Chondrocyte (in vitro differentiated cells): Measurements from ENCODE around the gene CD36. TPM values are rescaled to one million over a fixed set of nuclear protein-coding genes. Genes with fewer than 3 reads are reported as not detected.

Source experiments
- DNase-seq: peaks from one replicate; pipeline ENCODE4 v3.0.0; 2021; ENCODE audit warnings: mixed read lengths, low spot score
- H3K27ac Mint-ChIP-seq: one replicate; pipeline ENCODE4 v1.8.0; 2021; ENCODE audit warnings: mild to moderate bottlenecking, moderate library complexity, mixed read lengths; ENCODE audit not compliant: unreplicated experiment
- H3K27me3 Mint-ChIP-seq: 2 replicates; pipeline ENCODE4 v1.8.0; 2021; ENCODE audit warnings: low read depth, mixed read lengths
- H3K36me3 Mint-ChIP-seq: 2 replicates; pipeline ENCODE4 v1.8.0; 2021; ENCODE audit warnings: low read depth, mixed read lengths
- H3K4me1 Mint-ChIP-seq: 2 replicates; pipeline ENCODE4 v1.8.0; 2021; ENCODE audit warnings: low read depth, mild to moderate bottlenecking, mixed read lengths
- H3K4me3 Mint-ChIP-seq: one replicate; pipeline ENCODE4 v1.8.0; 2021; ENCODE audit warnings: mild to moderate bottlenecking, moderate library complexity, mixed read lengths; ENCODE audit not compliant: unreplicated experiment
- H3K9me3 Mint-ChIP-seq: 2 replicates; pipeline ENCODE4 v1.8.0; 2021; ENCODE audit warnings: low read depth, mixed read lengths
- total RNA-seq: library from RNA; stranded (reverse); gene quantifications from 3 replicates; pipeline ENCODE4 v1.2.1, GENCODE V29; 2021
- TF ChIP-seq, protein P1 (sequence below): fragments of 200-600 bp; sonication (generic); IDR thresholded peaks from 2 replicates; pipeline ENCODE4 v1.5.0; 2021; ENCODE audit warnings: antibody characterized with exemption, mild to moderate bottlenecking, moderate library complexity

CD36 gene
- total RNA-seq, 1 donor from 2014 or later, result 0.72 TPM

DNA sequence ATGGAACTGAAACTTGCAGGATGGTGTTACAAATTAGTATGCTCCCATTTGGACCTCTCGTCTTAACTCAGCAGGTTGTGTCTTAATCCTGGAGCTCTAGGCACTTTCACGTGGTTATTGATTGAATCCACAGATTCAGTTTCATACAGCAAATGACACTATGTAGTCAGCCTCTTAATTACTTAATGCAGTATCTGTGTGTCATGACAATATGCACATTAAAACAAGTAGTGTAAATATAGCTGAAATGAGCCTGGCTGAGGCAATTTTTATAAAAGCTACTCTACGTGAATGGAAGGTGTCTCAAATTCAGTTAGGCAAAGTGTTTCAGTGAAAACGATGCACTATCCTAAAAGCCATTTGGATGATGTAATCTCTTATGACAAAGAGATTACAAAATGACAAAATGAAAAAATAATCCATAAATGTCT lies 86.8 kb downstream of the CD36 start:
- no peak for DNase-seq
- H3K27ac Mint-ChIP-seq, result no peak overlapping the region
- H3K36me3 Mint-ChIP-seq, result no peaks in the 10 kb centered on the region
- H3K4me1 Mint-ChIP-seq, result peaks cover 67% of the 10 kb centered on the region
- TF ChIP-seq, protein P1, sequence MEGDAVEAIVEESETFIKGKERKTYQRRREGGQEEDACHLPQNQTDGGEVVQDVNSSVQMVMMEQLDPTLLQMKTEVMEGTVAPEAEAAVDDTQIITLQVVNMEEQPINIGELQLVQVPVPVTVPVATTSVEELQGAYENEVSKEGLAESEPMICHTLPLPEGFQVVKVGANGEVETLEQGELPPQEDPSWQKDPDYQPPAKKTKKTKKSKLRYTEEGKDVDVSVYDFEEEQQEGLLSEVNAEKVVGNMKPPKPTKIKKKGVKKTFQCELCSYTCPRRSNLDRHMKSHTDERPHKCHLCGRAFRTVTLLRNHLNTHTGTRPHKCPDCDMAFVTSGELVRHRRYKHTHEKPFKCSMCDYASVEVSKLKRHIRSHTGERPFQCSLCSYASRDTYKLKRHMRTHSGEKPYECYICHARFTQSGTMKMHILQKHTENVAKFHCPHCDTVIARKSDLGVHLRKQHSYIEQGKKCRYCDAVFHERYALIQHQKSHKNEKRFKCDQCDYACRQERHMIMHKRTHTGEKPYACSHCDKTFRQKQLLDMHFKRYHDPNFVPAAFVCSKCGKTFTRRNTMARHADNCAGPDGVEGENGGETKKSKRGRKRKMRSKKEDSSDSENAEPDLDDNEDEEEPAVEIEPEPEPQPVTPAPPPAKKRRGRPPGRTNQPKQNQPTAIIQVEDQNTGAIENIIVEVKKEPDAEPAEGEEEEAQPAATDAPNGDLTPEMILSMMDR, result no peak
- no peaks in the 10 kb centered on the region for H3K27me3 Mint-ChIP-seq
- no peaks in the 10 kb centered on the region for H3K9me3 Mint-ChIP-seq
- H3K4me3 Mint-ChIP-seq, result no peak overlapping the region

Other genes starting within 250 kb of the CD36 start
- not detected in 3 replicates for gene GNAT3, start 126.6 kb upstream of the CD36 start, total RNA-seq